GM19099 (cell line): Measurements from ENCODE around the gene HS3ST3A1.

Experiments used
- POLR2A ChIP-seq: IDR thresholded peaks from 3 replicates; pipeline ENCODE4 v1.6.1; 2011; ENCODE audit warnings: low read depth; ENCODE audit not compliant: insufficient read length; ENCODE audit errors: extremely low read depth

The HS3ST3A1 gene

DNA sequence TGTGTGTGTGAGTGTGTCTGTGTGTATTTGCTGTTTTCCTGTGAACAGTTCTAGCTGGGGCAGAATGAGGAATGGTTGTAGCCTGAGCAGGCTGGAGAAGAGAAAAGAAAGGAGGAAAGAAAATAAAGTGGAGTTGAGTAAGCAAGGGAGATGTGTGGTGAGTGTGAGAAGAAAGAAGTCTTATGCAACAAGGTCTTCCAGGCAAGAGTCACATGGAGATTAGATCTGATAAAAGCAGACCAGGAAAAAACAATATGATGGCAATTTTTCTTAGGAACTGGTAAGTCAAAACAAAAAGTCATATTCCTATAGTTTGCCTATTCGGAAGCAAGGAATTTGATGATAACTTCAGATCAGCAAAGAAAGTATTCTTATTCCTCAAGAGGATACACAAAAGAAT, 125.0 kb downstream of the HS3ST3A1 start:
- no peak for TF ChIP-seq POLR2A

DNA sequence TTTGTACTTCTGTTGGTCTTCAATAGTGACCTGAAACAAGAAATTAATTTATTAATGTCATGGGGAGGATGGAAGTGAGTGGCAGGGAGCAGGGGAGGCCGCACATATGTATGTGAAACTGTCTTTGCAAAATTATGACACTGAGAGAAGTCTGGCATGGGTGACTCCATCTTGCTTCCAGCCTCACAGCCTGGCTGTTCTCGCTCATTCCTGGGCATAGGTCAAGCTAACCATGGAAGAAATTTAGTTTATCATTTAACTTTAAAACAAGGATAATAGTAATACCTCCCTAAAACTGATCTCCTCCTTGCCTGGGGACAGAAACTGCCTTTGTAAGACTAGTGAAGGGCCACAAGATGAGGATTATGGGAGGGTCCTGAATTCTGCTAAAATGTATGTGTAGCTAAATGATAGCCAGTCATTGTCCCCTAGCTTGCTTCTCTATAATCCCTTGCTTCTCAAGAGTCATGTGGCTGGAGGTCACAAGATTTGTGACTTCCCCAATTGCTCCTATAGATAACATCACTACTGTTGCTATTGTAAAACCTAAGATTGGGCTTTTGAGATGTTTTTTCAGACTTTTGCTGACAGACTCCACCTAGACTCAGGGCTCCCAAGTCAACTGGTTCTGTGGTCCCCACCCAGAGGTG, 126.0 kb downstream of the HS3ST3A1 start:
- no peak for TF ChIP-seq POLR2A

DNA sequence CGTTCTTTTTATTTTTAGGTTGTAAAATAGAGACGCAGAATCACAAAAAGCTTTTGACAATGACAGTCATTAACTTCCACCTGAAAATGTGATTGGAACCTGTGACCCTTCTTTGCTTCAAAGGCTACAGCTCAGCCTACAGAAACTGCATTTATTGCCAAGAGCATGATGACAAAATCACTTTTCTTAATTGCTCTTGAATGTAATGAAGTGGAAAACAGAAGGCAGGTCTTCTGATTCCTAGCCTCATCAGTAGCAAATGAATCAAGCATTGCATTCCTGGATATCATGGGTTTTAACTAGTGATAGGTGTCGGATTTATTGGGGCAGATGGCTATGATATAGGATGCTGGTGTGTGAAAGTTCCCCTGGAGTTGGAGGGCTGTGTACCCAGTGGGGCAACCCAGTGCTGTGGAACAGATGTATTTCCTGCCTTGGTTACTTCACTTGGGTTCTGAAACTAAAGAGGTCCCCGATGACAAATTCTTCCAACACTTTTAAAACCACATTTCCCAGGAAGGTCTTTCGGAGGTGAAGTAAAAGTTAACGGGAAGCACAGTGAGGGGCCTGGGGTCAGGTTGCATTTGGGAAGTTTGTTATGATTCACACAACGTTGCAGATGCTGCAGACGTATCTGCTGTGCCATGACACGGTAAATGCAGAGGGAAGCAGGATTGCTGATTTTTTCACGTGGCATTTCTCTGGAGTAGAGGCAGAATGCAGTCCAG, 127.5 kb downstream of the HS3ST3A1 start:
- TF ChIP-seq POLR2A, result no peak

DNA sequence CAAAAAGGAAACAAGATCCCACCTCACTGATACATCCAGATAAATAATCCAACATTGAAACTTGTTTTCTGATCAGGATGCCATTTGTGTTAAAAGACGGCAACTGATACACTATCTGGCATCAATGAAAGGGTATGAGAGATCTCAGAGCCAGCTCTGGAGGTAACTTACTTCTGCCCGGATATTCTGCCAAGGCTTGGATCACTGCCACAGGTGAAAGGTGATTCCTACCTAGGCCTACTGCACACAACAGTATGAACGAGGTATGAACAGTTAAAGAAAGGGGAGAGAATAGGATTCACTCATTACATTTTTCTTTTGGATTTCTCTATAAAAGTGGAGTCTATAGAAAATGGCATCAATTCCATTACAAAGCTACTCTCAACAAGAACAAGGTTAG, 136.1 kb downstream of the HS3ST3A1 start:
- no peak for TF ChIP-seq POLR2A

DNA sequence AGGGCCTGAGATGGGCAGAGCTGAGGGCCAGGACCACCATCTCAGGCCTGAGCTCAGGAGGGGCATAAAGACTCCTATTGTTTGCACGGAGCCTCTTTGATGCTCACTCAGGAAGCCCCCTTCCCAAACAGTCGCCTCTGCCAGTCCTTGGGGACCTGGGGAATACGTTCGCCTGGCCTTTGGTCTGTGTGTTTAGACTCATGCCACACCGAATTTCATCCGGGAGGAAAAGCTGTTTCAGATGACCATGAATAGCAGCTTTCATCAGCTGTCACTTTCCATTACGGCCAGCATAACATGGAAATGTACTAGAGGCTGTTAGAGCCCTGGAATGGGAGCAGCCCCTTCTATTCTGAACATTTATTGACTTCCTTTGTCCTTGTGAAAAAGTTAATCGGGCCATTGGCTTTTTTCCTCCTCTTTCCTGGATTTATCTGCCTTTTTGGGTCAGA, 139.0 kb downstream of the HS3ST3A1 start:
- TF ChIP-seq POLR2A, result no peak

DNA sequence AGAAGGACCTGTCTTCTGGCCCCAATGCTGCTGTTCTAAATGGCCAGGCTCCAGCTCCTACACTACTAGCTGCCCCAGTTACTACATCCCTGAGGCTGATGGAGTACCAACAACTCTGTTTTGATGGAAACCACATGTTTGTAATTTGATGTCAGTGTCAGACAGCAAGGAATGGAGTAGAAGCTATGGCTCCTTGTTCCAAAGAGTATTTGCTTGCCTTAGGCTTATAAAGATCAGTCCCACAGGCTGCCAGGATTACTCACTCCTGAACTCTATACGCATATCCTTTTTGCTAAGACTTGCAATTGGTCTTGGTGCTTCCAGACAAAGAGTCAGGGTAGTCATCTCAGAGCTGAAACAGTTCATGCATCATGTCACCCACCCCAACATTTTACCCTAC, 139.6 kb downstream of the HS3ST3A1 start:
- no peak for TF ChIP-seq POLR2A

GRCh38 chr17:13460261-13461000, 141.3 kb downstream of the HS3ST3A1 start:
- no peak for TF ChIP-seq POLR2A

- no peak for TF ChIP-seq POLR2A
Measured at GRCh38 chr17:13457783-13458182, 143.9 kb downstream of the HS3ST3A1 start.
